Panc1 (cell line): ENCODE results near the gene COL23A1. TPM values are rescaled to one million over a fixed set of nuclear protein-coding genes. Genes with fewer than 3 reads are reported as not detected.

ENCODE experiments used
- ATAC-seq: fragments of 200-7000 bp; cut with Tn5 transposase; 2 replicates; pipeline ENCODE4 v1.9.1; 2020; ENCODE audit warnings: mild to moderate bottlenecking, moderate library complexity
- BruUV-seq: library from RNA; stranded (reverse); fragments of 400-500 nt; replicated peaks from 2 replicates; lab custom pipeline; 2021; lab: Mats Ljungman, UMichigan
- CTCF ChIA-PET: fragments of 300-600 bp; sonication (Branson Sonifier 250); formaldehyde crosslinking; loops from one replicate; lab custom pipeline; 2022; ENCODE audit warnings: antibody characterized with exemption; lab: Charles Lee
- POLR2A ChIA-PET: fragments of 300-600 bp; sonication (Branson Sonifier 250); formaldehyde crosslinking; loops from one replicate; lab custom pipeline; 2022; ENCODE audit warnings: antibody characterized with exemption; lab: Charles Lee
- DNase-seq: peaks from one replicate; pipeline ENCODE4 v3.0.0-alpha.2; 2010; ENCODE audit warnings: low read depth, low spot score
- H3K27ac ChIP-seq: 2 replicates; pipeline ENCODE4 v1.5.1; 2011; ENCODE audit warnings: mild to moderate bottlenecking, low read length, inconsistent platforms
- H3K27me3 ChIP-seq: fragments of 200-500 bp; sonication (Bioruptor generic); 2 replicates; pipeline ENCODE4 v1.6.0; 2014; ENCODE audit warnings: low read length, inconsistent platforms; ENCODE audit not compliant: control insufficient read depth, insufficient read depth
- H3K36me3 ChIP-seq: fragments of 200-500 bp; sonication (Bioruptor generic); 2 replicates; pipeline ENCODE4 v1.5.1; 2014; ENCODE audit warnings: inconsistent platforms, mild to moderate bottlenecking, low read length, moderate library complexity; ENCODE audit not compliant: control insufficient read depth, insufficient read depth
- H3K4me1 ChIP-seq: 2 replicates; pipeline ENCODE4 v1.5.1; 2011; ENCODE audit warnings: inconsistent platforms, mild to moderate bottlenecking, low read length, moderate library complexity; ENCODE audit not compliant: control insufficient read depth, insufficient read depth
- H3K4me3 ChIP-seq, 2 experiments: 2 replicates each; pipeline ENCODE4 v1.5.1; 2011 to 2012; ENCODE audit warnings: low read depth in 2 of 2, low read length in 2 of 2, mild to moderate bottlenecking in 2 of 2, inconsistent platforms in 1 of 2, moderate library complexity in 1 of 2
- H3K9me3 ChIP-seq: fragments of 200-500 bp; sonication (Bioruptor generic); 2 replicates; pipeline ENCODE4 v1.5.1; 2014; ENCODE audit warnings: low read depth, mild to moderate bottlenecking, inconsistent platforms, low read length, moderate library complexity; ENCODE audit not compliant: control insufficient read depth, insufficient read depth
- CTCF ChIP-seq: fragments of 450-650 bp; IDR thresholded peaks from 2 replicates; pipeline ENCODE4 v1.5.1; 2017; ENCODE audit warnings: mild to moderate bottlenecking
- POLR2AphosphoS5 ChIP-seq: IDR thresholded peaks from 2 replicates; pipeline ENCODE4 v1.6.1; 2012; ENCODE audit warnings: mild to moderate bottlenecking, low read depth, low read length, moderate library complexity
- SIN3A ChIP-seq: IDR thresholded peaks from 2 replicates; pipeline ENCODE4 v1.6.1; 2012; ENCODE audit warnings: low read depth, mild to moderate bottlenecking, low read length, moderate library complexity, borderline replicate concordance; ENCODE audit not compliant: insufficient read depth
- TCF7L2 ChIP-seq: IDR thresholded peaks from 2 replicates; pipeline ENCODE4 v1.6.1; 2011; ENCODE audit warnings: mild to moderate bottlenecking, low read depth, low read length, inconsistent platforms
- in situ Hi-C: cut with HindIII; loops from 2 replicates; pipeline ENCODE4 v1.10.0; 2016; ENCODE audit warnings: low sequenced_read_pairs, low pct_unique_long_range_greater_than_20kb
- intact Hi-C: fragments of 100-400 bp; cut with micrococcal nuclease; formaldehyde crosslinking; loops from one replicate; pipeline ENCODE4 v1.10.0; 2022; ENCODE audit not compliant: unreplicated experiment
- total RNA-seq: library from RNA; stranded (reverse); gene quantifications from one replicate; pipeline ENCODE4 v1.2.1, GENCODE V29; 2021; ENCODE audit not compliant: unreplicated experiment
- TF ChIP-seq, protein P1 (sequence below), 2 experiments: IDR thresholded peaks; 2 replicates each; pipeline ENCODE4 v1.6.1; 2011 to 2012; ENCODE audit warnings: low read depth in 2 of 2, control low read depth in 1 of 2, low read length in 1 of 2, mild to moderate bottlenecking in 1 of 2, moderate library complexity in 1 of 2; ENCODE audit not compliant: insufficient read depth in 1 of 2

Gene COL23A1
- total RNA-seq, 1 experiment from 2014 or later, result 0.05 TPM

DNA sequence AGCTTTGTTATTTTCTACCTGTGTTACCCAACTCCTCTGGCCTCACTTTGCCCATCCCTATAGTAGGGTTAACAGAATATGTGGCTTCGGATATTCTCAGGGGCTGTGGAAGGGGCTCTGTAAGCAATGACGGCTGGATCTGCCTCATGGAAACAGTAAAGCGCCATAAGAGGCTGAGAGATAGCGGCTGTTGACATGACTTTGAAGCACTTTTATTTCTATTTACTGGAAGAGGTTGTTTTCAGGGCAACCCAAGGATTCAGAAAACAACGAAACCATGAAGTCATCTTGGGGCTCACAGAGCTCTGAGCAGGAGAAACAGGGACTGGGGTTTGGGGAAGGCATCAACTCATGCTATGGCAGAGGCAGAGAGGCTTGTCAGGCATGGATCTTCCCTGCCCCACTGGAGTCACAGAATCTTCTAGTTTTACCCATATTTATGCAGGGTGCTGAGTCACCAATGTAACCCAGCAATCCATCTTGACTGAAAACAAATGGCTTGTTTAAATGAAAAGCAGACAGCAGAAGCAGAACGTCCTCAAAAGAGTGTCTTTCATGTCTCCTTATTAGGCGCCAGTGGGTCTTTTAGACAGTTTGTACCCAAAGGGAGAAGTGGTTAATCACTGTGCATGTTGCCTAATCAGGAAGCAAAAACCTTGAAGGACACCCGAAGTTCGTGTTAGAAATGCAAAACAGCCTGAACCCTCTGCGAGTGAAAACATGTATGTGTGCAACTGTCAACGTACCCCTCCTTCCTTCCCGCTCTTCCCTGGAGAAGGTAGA, 113.0 kb downstream of the COL23A1 start:
- Histone ChIP-seq H3K27me3 (peaks cover 3% of the 10 kb centered on the region; the same call in 1 of the 2 replicates), H3K36me3 (no peaks in the 10 kb centered on the region), H3K4me3 (no peak overlapping the region), H3K4me1 (no peaks in the 10 kb centered on the region), H3K9me3 (no peaks in the 10 kb centered on the region), H3K27ac (no peak overlapping the region)
- ATAC-seq, result no peak
- intact Hi-C loops, result no loop called here
- TF ChIP-seq, protein P1, sequence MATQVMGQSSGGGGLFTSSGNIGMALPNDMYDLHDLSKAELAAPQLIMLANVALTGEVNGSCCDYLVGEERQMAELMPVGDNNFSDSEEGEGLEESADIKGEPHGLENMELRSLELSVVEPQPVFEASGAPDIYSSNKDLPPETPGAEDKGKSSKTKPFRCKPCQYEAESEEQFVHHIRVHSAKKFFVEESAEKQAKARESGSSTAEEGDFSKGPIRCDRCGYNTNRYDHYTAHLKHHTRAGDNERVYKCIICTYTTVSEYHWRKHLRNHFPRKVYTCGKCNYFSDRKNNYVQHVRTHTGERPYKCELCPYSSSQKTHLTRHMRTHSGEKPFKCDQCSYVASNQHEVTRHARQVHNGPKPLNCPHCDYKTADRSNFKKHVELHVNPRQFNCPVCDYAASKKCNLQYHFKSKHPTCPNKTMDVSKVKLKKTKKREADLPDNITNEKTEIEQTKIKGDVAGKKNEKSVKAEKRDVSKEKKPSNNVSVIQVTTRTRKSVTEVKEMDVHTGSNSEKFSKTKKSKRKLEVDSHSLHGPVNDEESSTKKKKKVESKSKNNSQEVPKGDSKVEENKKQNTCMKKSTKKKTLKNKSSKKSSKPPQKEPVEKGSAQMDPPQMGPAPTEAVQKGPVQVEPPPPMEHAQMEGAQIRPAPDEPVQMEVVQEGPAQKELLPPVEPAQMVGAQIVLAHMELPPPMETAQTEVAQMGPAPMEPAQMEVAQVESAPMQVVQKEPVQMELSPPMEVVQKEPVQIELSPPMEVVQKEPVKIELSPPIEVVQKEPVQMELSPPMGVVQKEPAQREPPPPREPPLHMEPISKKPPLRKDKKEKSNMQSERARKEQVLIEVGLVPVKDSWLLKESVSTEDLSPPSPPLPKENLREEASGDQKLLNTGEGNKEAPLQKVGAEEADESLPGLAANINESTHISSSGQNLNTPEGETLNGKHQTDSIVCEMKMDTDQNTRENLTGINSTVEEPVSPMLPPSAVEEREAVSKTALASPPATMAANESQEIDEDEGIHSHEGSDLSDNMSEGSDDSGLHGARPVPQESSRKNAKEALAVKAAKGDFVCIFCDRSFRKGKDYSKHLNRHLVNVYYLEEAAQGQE (IDR thresholded peaks at IDR 0.05; ENCODE audit: insufficient read depth in 1 of 2, low read depth in 2 of 2, low read length in 1 of 2), result no peak
- TF ChIP-seq POLR2AphosphoS5 (no peak), SIN3A (no peak), TCF7L2 (no peak), CTCF (no peak)
- DNase-seq, result no peak
- in situ Hi-C loops, result no loop called here
- BruUV-seq, result no TSS peak
- ChIA-PET CTCF (no interaction called here), POLR2A (no interaction called here)

DNA sequence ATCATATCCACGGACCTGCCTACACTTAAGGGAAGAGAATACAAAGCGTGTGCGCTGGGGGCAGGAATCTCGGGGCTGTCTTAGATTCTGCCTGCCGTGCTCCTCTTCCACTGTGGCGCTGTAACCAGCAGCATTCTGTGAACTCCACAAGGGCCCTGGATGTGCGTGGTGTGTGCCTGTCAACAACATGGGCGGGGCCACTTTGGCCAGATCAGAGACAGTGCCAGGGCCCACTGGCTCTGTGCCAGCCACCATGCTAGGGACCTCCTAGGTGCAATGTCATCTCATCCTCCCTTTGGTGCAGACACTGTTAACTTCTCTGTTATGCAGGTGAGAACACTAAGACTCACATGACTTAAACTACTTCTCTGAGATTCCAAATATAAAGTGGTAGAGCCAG, 113.7 kb downstream of the COL23A1 start:
- ATAC-seq (no peak), DNase-seq (no peak)
- CTCF ChIA-PET, result no interaction called here
- in situ Hi-C loops (no loop called here), intact Hi-C loops (no loop called here)
- no peak for TF ChIP-seq CTCF
- no peak for TF ChIP-seq POLR2AphosphoS5
- Histone ChIP-seq H3K4me1 (no peaks in the 10 kb centered on the region), H3K9me3 (no peaks in the 10 kb centered on the region), H3K27me3 (peaks cover 3% of the 10 kb centered on the region; the same call in 1 of the 2 replicates), H3K27ac (no peak overlapping the region), H3K4me3 (no peak overlapping the region), H3K36me3 (no peaks in the 10 kb centered on the region)
- POLR2A ChIA-PET, result no interaction called here
- no TSS peak for BruUV-seq
